HEK293 (cell line): ENCODE measurements around the gene RNF166.

ENCODE experiments used
- ATF2 ChIP-seq: fragments of 450-650 bp; formaldehyde crosslinking; IDR thresholded peaks from 2 replicates; pipeline ENCODE4 v1.5.1; 2016; ENCODE audit warnings: missing biosample characterization, missing genetic modification characterization, low read depth
- CTCF ChIP-seq: fragments of 450-650 bp; formaldehyde crosslinking; IDR thresholded peaks from 2 replicates; pipeline ENCODE4 v1.5.1; 2016; ENCODE audit warnings: missing biosample characterization, missing genetic modification characterization
- KLF9 ChIP-seq: fragments of 450-650 bp; formaldehyde crosslinking; IDR thresholded peaks from 2 replicates; pipeline ENCODE4 v1.5.1; 2016; ENCODE audit warnings: missing biosample characterization, missing genetic modification characterization, low read depth
- SP2 ChIP-seq: fragments of 450-650 bp; formaldehyde crosslinking; IDR thresholded peaks from 2 replicates; pipeline ENCODE4 v1.5.1; 2016; ENCODE audit warnings: missing biosample characterization, missing genetic modification characterization
- TSHZ1 ChIP-seq: fragments of 450-650 bp; formaldehyde crosslinking; IDR thresholded peaks from 2 replicates; pipeline ENCODE4 v1.5.1; 2016; ENCODE audit warnings: missing biosample characterization, missing genetic modification characterization, borderline replicate concordance
- ZNF175 ChIP-seq: fragments of 450-650 bp; formaldehyde crosslinking; IDR thresholded peaks from 2 replicates; pipeline ENCODE4 v1.5.1; 2016; ENCODE audit warnings: missing biosample characterization, missing genetic modification characterization
- ZNF518A ChIP-seq: fragments of 450-650 bp; formaldehyde crosslinking; conservative IDR thresholded peaks from 2 replicates; pipeline ENCODE4 v1.5.1; 2016; ENCODE audit warnings: low read depth, missing biosample characterization, missing genetic modification characterization
- ZNF629 ChIP-seq: fragments of 450-650 bp; formaldehyde crosslinking; IDR thresholded peaks from 2 replicates; pipeline ENCODE4 v1.5.1; 2017; ENCODE audit warnings: missing biosample characterization, missing genetic modification characterization
- ZNF660 ChIP-seq: fragments of 450-650 bp; IDR thresholded peaks from 2 replicates; pipeline ENCODE4 v1.5.1; 2018; ENCODE audit warnings: missing biosample characterization, mild to moderate bottlenecking, missing genetic modification characterization
- ZNF792 ChIP-seq: fragments of 450-650 bp; formaldehyde crosslinking; IDR thresholded peaks from 2 replicates; pipeline ENCODE4 v1.5.1; 2016; ENCODE audit warnings: missing biosample characterization, missing genetic modification characterization

- TF ChIP-seq ZNF629 (tag by site-specific recombination): no peak
- TF ChIP-seq CTCF (tag by site-specific recombination): no peak
- no peak for TF ChIP-seq KLF9
- no peak for TF ChIP-seq ATF2 (tag by site-specific recombination)
- no peak for TF ChIP-seq TSHZ1 (tag by site-specific recombination)
- TF ChIP-seq SP2 (tag by site-specific recombination): no peak
- no peak for TF ChIP-seq ZNF660 (tag by site-specific recombination)
- TF ChIP-seq ZNF518A: no peak
- TF ChIP-seq ZNF175 (tag by site-specific recombination): no peak
- TF ChIP-seq ZNF792: no peak
Measured at GRCh38 chr16:88713568-88714419, 7.6 kb upstream of the RNF166 start.
